Stimulated activated naive CD8-positive, alpha-beta T cell treated with anti-CD3 and anti-CD28 coated beads, Interleukin-15, amount 100 ng/mL, for 72 hours (primary cell): ENCODE data around the gene CRADD.
A peak's percentile ranks its signal among the peaks of the same experiment; 100 is the strongest.

Experiments
- ATAC-seq: fragments of 150-1000 bp; cut with Tn5 transposase; 2 replicates; pipeline ENCODE4 v1.10.0; 2021; ENCODE audit warnings: mild to moderate bottlenecking, moderate library complexity
- DNase-seq, 2 donors: peaks; one replicate each; pipeline ENCODE4 v3.0.0; 2021 to 2022
- H3K27ac Mint-ChIP-seq, 2 donors: one replicate each; pipeline ENCODE4 v1.8.0; 2022; ENCODE audit warnings: mild to moderate bottlenecking in 2 of 2, mixed read lengths in 2 of 2, moderate library complexity in 2 of 2
- H3K27me3 Mint-ChIP-seq: one replicate; pipeline ENCODE4 v1.8.0; 2022; ENCODE audit warnings: mixed read lengths
- H3K4me1 Mint-ChIP-seq: one replicate; pipeline ENCODE4 v1.8.0; 2022; ENCODE audit warnings: mild to moderate bottlenecking, mixed read lengths
- H3K4me3 Mint-ChIP-seq, 2 donors: one replicate each; pipeline ENCODE4 v1.8.0; 2022; ENCODE audit warnings: mild to moderate bottlenecking in 2 of 2, mixed read lengths in 2 of 2, moderate library complexity in 1 of 2
- H3K9me3 Mint-ChIP-seq, 2 donors: one replicate each; pipeline ENCODE4 v1.8.0; 2022; ENCODE audit warnings: mixed read lengths in 2 of 2

Gene CRADD

GRCh38 chr12:93683410-93683809 is 6.2 kb downstream of the CRADD start:
- Mint-ChIP-seq H3K4me1 (peaks cover 50% of the 10 kb centered on the region), H3K4me3 (no peak overlapping the region), H3K27me3 (no peaks in the 10 kb centered on the region), H3K9me3 (no peaks in the 10 kb centered on the region), H3K27ac (no peak overlapping the region)
- ATAC-seq = peak; percentile 40
- DNase-seq = no peak

- H3K9me3 Mint-ChIP-seq = no peaks in the 10 kb centered on the region
- H3K27ac Mint-ChIP-seq = no peak overlapping the region
- H3K27me3 Mint-ChIP-seq = no peaks in the 10 kb centered on the region
- peak overlapping the region; percentile 40 to 67 for H3K4me3 Mint-ChIP-seq
- peak; percentile 23 for ATAC-seq
- H3K4me1 Mint-ChIP-seq = peaks cover 50% of the 10 kb centered on the region
- DNase-seq = no peak
Observed at GRCh38 chr12:93684716-93685115, 7.5 kb downstream of the CRADD start.

GRCh38 chr12:93686572-93687356 is 9.6 kb downstream of the CRADD start:
- H3K4me3 Mint-ChIP-seq = no peak overlapping the region
- H3K27me3 Mint-ChIP-seq = no peaks in the 10 kb centered on the region
- no peak for ATAC-seq
- DNase-seq = no peak
- no peaks in the 10 kb centered on the region for H3K9me3 Mint-ChIP-seq
- peaks cover 45% of the 10 kb centered on the region for H3K4me1 Mint-ChIP-seq
- no peak overlapping the region for H3K27ac Mint-ChIP-seq

GRCh38 chr12:93689076-93689834 is 12.1 kb downstream of the CRADD start:
- peaks cover 26% of the 10 kb centered on the region for H3K4me1 Mint-ChIP-seq
- no peak overlapping the region for H3K4me3 Mint-ChIP-seq
- no peaks in the 10 kb centered on the region for H3K27me3 Mint-ChIP-seq
- DNase-seq (no peak), ATAC-seq (no peak)
- no peak overlapping the region for H3K27ac Mint-ChIP-seq
- peaks cover 5 to 11% of the 10 kb centered on the region in 2 donors for H3K9me3 Mint-ChIP-seq

GRCh38 chr12:93696462-93696861 is 19.3 kb downstream of the CRADD start:
- H3K4me3 Mint-ChIP-seq = no peak overlapping the region
- no peak for ATAC-seq
- H3K4me1 Mint-ChIP-seq = peaks cover 20% of the 10 kb centered on the region
- peaks cover 5 to 11% of the 10 kb centered on the region in 2 donors for H3K9me3 Mint-ChIP-seq
- no peaks in the 10 kb centered on the region for H3K27me3 Mint-ChIP-seq
- no peak for DNase-seq
- H3K27ac Mint-ChIP-seq = no peak overlapping the region

GRCh38 chr12:93698307-93699092 is 21.3 kb downstream of the CRADD start:
- H3K27me3 Mint-ChIP-seq = no peaks in the 10 kb centered on the region
- H3K9me3 Mint-ChIP-seq = no peaks in the 10 kb centered on the region
- DNase-seq (no peak), ATAC-seq (no peak)
- no peak overlapping the region for H3K27ac Mint-ChIP-seq
- H3K4me1 Mint-ChIP-seq = peaks cover 34% of the 10 kb centered on the region
- no peak overlapping the region for H3K4me3 Mint-ChIP-seq

- Mint-ChIP-seq H3K9me3 (no peaks in the 10 kb centered on the region), H3K27ac (no peak overlapping the region), H3K27me3 (no peaks in the 10 kb centered on the region), H3K4me1 (peaks cover 40% of the 10 kb centered on the region), H3K4me3 (no peak overlapping the region)
- DNase-seq = no peak
- ATAC-seq = no peak
Observed at GRCh38 chr12:93699271-93700145, 22.3 kb downstream of the CRADD start.

- Mint-ChIP-seq H3K4me1 (peaks cover 57% of the 10 kb centered on the region), H3K27ac (no peak overlapping the region), H3K27me3 (no peaks in the 10 kb centered on the region), H3K4me3 (no peak overlapping the region), H3K9me3 (peaks cover under 1 to 2% of the 10 kb centered on the region in 2 donors)
- no peak for DNase-seq
- ATAC-seq = no peak
Observed at GRCh38 chr12:93702707-93703315, 25.6 kb downstream of the CRADD start.

- H3K4me3 Mint-ChIP-seq = no peak overlapping the region
Observed at GRCh38 chr12:93704122-93704521, 26.9 kb downstream of the CRADD start.

GRCh38 chr12:93704625-93705024 is 27.4 kb downstream of the CRADD start:
- H3K9me3 Mint-ChIP-seq = peaks cover 18 to 20% of the 10 kb centered on the region in 2 donors
- peak overlapping the region; percentile 42 to 44 for H3K27ac Mint-ChIP-seq
- DNase-seq = no peak
- H3K27me3 Mint-ChIP-seq = no peaks in the 10 kb centered on the region
- ATAC-seq = no peak
- peaks cover 50% of the 10 kb centered on the region for H3K4me1 Mint-ChIP-seq
- no peak overlapping the region for H3K4me3 Mint-ChIP-seq

More at GRCh38 chr12:93704122-93704521, 26.9 kb downstream of the CRADD start:
- no peak for DNase-seq
- peaks cover 13 to 15% of the 10 kb centered on the region in 2 donors for H3K9me3 Mint-ChIP-seq
- H3K27me3 Mint-ChIP-seq = no peaks in the 10 kb centered on the region
- H3K27ac Mint-ChIP-seq = peak overlapping the region in 1 of 2 donors; percentile 22
- H3K4me1 Mint-ChIP-seq = peaks cover 55% of the 10 kb centered on the region
- ATAC-seq = peak; percentile 66

- Mint-ChIP-seq H3K27ac (no peak overlapping the region), H3K4me3 (no peak overlapping the region), H3K4me1 (peaks cover 47% of the 10 kb centered on the region), H3K27me3 (no peaks in the 10 kb centered on the region), H3K9me3 (peaks cover 23 to 26% of the 10 kb centered on the region in 2 donors)
- ATAC-seq (no peak), DNase-seq (no peak)
Observed at GRCh38 chr12:93705237-93705636, 28.1 kb downstream of the CRADD start.

- Mint-ChIP-seq H3K27me3 (no peaks in the 10 kb centered on the region), H3K9me3 (peaks cover 28 to 29% of the 10 kb centered on the region in 2 donors), H3K4me3 (no peak overlapping the region), H3K27ac (no peak overlapping the region), H3K4me1 (peaks cover 38% of the 10 kb centered on the region)
- ATAC-seq = no peak
- DNase-seq = no peak
Observed at GRCh38 chr12:93706387-93706786, 29.2 kb downstream of the CRADD start.

- no peak for ATAC-seq
- DNase-seq = no peak
- H3K27me3 Mint-ChIP-seq = no peaks in the 10 kb centered on the region
- H3K27ac Mint-ChIP-seq = no peak overlapping the region
- peaks cover 30 to 33% of the 10 kb centered on the region in 2 donors for H3K9me3 Mint-ChIP-seq
- H3K4me1 Mint-ChIP-seq = peaks cover 33% of the 10 kb centered on the region
- H3K4me3 Mint-ChIP-seq = no peak overlapping the region
Observed at GRCh38 chr12:93706824-93707223, 29.6 kb downstream of the CRADD start.

- Mint-ChIP-seq H3K4me1 (peaks cover 32% of the 10 kb centered on the region), H3K27me3 (no peaks in the 10 kb centered on the region), H3K9me3 (peaks cover 30 to 37% of the 10 kb centered on the region in 2 donors), H3K27ac (no peak overlapping the region), H3K4me3 (no peak overlapping the region)
- ATAC-seq (no peak), DNase-seq (no peak)
Observed at GRCh38 chr12:93707836-93708235, 30.7 kb downstream of the CRADD start.
